DMS153 treated with DMSO at 0.1 percent for 48 hours (cell line): Measurements from ENCODE around the gene SENP7.
"Not testable (repeated sequence)": the region's sequence is repeated elsewhere in the genome, so short reads cannot be mapped to it uniquely, and the experiment has no call there.

Source experiments
- DNase-seq: peaks from one replicate; lab custom pipeline; 2025; ENCODE audit not compliant: unreplicated experiment; lab: John Stamatoyannopoulos, UW

SENP7 gene, protein sequence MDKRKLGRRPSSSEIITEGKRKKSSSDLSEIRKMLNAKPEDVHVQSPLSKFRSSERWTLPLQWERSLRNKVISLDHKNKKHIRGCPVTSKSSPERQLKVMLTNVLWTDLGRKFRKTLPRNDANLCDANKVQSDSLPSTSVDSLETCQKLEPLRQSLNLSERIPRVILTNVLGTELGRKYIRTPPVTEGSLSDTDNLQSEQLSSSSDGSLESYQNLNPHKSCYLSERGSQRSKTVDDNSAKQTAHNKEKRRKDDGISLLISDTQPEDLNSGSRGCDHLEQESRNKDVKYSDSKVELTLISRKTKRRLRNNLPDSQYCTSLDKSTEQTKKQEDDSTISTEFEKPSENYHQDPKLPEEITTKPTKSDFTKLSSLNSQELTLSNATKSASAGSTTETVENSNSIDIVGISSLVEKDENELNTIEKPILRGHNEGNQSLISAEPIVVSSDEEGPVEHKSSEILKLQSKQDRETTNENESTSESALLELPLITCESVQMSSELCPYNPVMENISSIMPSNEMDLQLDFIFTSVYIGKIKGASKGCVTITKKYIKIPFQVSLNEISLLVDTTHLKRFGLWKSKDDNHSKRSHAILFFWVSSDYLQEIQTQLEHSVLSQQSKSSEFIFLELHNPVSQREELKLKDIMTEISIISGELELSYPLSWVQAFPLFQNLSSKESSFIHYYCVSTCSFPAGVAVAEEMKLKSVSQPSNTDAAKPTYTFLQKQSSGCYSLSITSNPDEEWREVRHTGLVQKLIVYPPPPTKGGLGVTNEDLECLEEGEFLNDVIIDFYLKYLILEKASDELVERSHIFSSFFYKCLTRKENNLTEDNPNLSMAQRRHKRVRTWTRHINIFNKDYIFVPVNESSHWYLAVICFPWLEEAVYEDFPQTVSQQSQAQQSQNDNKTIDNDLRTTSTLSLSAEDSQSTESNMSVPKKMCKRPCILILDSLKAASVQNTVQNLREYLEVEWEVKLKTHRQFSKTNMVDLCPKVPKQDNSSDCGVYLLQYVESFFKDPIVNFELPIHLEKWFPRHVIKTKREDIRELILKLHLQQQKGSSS

DNA sequence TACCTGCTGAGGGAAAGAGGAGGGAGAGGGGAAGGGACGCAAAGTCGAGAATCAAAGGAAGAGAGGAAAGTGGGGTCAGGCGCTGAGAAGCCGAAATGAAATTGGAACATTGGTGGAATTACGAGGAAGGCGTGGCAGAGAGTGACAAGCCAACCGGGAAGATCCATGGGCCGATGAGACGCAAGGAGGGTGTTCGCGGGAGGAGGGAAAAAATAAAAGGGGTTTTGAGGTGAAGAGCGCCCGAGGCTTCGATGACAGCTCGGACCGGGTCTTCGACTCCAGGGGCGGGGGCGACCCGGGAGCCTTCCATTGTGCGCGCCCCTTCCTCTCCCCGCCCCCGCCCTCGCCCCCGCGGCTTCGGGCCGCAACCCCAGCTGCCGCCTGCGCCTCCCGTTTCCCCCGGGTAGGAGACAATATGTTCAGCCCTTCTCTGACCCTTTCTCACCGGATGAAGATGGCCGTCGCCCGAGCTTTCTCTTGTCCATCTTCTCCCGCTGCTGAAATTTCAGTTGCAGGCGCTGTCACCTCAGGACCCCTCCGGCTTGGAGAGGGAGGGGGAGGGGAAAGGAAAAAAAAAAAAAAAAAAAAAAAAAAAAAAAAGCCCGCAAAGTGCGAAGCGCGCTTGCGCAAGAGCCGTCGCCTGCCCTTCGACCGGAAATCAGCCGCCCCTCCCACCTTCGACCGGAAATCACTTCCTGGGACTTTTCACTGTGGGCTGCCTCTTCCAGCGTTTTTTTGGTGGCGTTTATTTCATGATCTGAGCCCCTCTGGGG is at the start of gene SENP7:
Gene SENP7 (minus strand): TSS at position 567 of the 773 bp plus-strand sequence. CDS start 82 bp downstream, at position 485.
- peak; percentile 64 for DNase-seq

- peak; percentile 51 for DNase-seq
Observed at GRCh38 chr3:101561630-101562328, 48.8 kb upstream of the SENP7 start, which contains the start of gene TRMT10C. Gene TRMT10C (plus strand): TSS chr3:101561868. CDS start chr3:101564782, 2,914 bp downstream.

DNA sequence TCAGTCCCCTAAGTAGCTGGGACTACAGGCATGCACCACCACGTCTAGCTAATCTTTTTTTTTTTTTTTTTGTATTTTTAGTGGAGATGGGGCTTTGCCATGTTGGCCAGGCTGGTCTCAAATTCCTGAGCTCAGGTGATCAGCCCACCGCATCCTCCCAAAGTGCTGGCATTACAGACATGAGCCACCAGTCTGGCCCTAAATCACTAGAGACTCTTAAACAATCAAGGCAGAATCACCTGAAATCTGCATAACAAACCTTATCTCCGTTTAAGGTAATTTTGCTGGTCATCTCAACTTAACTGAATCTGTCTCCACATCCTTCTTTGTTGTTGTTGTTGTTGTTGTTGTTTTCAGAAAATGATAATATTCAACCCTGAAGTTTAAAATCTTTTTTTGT is 43.1 kb upstream of the SENP7 start:
- no peak for DNase-seq

DNA sequence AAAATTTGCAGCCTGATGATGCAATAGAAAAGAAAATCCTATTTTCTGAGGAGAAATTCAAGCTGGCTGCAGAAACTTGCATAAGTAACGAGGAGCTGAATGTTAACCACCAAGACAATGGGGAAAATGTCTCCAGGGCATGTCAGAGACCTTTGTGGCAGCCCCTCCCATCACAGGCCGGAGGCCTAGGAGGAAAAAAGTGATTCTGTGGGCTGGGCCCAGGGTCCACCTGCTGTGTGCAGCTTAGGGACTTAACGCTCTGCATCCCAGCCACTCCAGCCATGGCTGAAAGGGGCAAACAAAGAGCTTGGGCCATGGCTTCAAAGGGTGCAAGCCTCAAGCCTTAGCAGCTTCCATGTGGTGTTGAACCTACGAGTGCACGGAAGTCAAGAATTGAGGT is 40.4 kb upstream of the SENP7 start:
- DNase-seq = not testable (repeated sequence)

DNA sequence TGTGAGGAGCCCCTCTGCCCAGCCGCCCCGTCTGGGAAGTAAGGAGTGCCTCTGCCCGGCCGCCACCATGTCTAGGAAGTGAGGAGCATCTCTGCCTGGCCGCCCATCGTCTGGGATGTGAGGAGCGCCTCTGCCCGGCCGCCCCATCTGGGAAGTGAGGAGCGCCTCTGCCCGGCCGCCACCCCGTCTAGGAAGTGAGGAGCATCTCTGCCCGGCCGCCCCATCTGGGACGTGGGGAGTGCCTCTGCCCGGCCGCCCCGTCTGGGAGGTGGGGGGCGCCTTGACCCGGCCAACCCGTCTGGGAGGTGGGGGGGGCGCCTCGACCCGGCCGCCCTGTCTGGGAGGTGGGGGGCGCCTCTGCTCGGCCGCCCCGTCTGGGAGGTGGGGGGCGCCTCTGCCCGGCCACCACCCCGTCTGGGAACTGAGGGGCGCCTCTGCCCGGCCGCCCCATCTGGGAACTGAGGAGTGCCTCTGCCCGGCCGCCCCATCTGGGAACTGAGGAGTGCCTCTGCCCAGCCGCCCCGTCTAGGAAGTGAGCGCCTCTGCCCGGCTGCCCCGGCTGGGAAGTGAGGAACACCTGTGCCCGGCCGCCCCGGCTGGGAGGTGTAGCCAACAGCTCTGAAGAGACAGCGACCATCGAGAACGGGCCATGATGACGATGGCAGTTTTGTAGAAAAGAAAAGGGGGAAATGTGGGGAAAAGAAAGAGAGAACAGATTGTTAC is 38.5 kb upstream of the SENP7 start:
- DNase-seq = not testable (repeated sequence)

GRCh38 chr3:101549473-101549872 is 36.5 kb upstream of the SENP7 start:
- DNase-seq = no peak

- no peak for DNase-seq
Observed at GRCh38 chr3:101548527-101549105, 35.6 kb upstream of the SENP7 start.

- no peak for DNase-seq
Observed at GRCh38 chr3:101544161-101544850, 31.3 kb upstream of the SENP7 start.

- DNase-seq = no peak
Observed at GRCh38 chr3:101542957-101543356, 29.9 kb upstream of the SENP7 start.

DNA sequence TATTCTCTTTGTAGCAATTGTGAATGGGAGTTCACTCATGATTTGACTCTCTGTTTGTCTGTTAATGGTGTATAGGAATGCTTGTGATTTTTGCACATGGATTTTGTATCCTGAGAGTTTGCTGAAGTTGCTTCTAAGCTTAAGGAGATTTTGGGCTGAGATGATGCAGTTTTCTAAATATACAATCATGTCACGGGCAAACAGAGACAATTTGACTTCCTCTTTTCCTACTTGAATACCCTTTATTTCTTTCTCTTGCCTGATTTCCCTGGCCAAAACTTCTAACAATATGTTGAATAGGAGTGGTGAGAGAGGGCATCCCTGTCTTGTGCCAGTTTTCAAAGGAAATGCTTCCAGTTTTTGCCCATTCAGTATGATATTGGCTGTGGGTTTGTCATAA is 23.9 kb upstream of the SENP7 start:
- DNase-seq = not testable (repeated sequence)

DNA sequence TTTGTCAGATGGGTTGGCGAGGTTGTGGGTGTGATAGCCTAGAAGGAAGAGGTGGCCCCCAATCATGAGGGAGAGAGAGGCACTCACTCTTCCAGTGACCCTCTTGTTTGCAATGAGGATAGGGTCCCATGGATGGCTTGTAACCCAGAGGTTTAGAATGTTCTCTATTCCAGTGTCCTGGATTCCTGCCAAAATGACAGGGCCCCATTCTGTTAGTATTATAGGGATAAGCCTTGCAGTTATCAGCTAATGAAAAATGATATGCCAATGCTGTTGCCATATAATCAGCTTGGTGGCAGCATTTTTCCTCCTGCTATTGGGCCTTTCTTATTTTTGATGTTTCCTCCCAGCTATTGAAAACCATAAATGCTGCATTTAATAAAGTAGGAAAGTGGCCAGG is 23.3 kb upstream of the SENP7 start:
- DNase-seq = no peak

- no peak for DNase-seq
Observed at GRCh38 chr3:101535221-101535620, 22.2 kb upstream of the SENP7 start.

GRCh38 chr3:101533603-101533968 is 20.6 kb upstream of the SENP7 start:
- DNase-seq = no peak

GRCh38 chr3:101532783-101533602 is 20.0 kb upstream of the SENP7 start:
- DNase-seq = no peak

- DNase-seq = no peak
Observed at GRCh38 chr3:101531473-101532086, 18.6 kb upstream of the SENP7 start.

GRCh38 chr3:101530686-101531047 is 17.7 kb upstream of the SENP7 start:
- DNase-seq = no peak
